Measurements from ENCODE around the gene FANCF.

Gene FANCF

DNA sequence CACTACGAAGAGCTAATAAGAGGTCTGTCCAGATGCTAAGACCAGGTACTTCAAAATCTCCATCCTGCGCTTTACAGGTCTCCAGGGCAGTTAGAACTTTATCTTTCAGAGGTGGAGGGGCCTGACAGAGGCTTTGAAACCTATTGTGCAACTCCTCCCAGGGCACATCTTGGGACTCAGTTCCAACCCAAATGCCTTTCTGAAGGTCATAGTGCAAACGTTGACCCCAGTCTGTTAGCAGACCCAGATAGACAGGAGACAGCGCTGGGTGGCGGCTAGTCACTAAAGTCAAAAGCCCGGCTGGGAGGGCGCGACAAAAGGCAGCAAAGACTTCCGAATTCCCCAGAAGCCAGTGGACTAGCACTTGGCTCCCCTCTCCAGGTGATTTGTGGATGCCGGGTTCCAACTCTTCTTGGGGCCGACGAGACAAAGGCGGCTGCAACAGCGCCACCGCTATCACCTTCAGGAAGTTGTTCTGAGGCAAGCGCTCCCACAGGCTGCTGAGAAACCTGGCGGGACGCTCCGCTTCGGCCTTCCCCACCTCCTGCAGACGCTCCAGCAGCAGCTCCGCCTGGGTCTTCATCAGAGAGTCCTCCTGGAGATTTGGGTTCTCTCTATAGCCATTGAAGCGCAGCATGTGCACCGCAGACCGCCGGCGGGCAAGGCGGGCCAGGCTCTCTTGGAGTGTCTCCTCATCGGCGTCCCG lies 728 bp downstream of the FANCF start:
- peak; percentile 72 for DNase-seq

DNA sequence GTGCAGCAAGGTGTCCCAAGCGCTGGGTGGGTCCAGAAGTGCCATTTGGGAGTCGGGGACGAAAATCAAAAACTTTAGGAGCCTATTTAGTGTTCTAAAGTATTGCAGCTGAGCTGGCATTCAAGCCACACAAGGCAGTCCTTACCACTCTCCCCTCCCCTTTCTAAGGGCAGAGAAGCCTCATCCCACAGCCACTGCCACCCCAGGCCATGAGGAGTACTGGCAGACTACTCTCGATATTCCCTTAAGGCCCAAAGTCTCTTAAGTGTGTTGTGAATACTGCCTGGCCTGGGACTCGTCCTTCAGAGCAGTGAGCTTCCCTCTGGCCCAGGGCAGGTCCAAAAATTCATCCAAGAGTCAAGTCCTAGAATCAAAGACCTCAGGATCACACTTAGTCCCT lies 7.8 kb downstream of the FANCF start:
- no peak for DNase-seq

DNA sequence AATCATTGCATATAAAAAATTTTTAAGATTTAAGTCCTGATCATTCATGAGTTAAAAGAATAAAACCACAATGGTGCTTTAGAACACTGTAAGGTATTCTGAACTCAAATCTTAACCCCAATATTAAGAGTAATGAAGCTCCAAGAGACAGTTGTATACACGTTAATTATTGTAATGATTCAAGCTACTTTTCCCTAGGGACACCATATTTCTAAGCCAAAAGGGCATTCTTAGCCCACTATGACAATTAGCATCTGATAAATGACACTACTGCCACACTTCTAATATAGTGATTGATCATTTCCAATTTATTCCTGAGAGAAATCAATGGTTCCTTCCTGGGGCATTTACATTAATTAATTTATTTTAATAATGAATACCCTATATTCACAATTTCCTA lies 21.7 kb downstream of the FANCF start:
- no peak for DNase-seq

DNA sequence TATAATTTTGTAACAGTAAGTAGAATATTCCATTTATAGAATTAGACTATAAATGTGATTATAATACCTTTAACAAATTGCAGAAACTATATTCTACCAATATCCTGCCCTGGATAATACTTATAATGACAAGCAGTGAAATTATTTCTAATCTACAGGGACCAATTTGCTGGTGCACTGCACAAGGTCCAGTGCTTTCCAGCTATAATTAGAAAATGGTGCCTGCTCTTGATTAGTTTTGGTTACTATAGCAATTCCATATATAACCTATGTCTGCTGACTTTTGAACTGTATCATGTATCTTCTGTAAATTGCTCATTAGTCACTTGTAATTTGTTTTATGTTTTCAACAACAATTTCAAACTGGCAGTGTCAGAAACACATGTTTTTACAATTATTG lies 23.1 kb downstream of the FANCF start:
- no peak for DNase-seq

DNA sequence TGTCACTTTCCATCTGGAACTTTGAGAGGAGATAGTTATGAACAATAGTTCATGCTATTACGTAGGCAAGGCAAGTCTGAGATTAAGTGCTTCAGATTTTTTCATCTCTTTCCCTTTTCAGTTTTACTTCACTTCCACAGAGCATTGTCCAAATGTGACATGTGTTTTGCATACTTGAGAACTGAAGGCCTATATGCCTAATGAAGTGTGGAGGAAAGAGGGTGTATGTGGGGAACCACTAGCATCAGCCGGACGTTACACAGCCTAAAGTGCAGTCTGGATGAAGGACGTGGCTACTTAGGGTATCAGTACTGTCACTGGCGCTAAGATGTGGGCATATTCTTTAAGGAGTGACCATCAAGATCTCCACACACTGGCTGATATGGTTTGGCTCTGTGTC lies 26.2 kb downstream of the FANCF start:
- no peak for DNase-seq

DNA sequence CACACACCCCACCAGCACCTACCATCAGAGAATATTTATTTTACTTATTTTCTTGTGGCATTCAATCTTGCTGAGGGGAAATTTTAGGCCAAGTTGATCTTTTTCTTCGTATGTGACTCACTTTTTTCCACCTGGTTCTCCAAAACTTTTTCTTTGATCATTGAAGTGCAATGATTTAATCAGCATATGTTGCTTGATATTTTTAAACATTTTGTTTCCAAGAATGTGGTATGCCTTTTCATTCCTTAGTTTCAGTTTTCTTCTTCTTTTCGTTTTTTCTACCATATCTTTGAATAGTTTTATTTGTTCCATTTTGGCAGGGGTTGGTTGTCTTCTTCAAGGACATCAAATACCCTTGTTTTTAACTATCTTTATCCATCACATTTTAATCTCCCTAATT lies 28.6 kb downstream of the FANCF start:
- no peak for DNase-seq

DNA sequence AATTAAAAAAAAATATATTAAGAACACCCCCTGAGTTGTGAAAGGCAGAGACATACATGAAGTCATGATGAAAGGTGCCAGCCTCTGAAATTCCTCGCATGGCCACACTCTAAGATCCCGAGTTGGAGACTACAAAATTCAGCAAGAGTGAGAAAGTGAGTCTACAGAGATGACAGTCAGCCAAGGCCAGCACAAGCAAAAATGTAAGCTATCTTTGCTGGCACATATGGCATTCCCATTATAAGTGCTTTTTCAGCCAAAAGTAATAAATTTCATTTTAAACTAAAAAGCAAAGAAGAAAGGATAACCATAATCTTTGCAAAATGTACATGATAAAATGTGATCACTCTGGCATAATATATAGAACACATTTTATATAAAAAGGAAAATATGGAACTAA lies 40.6 kb downstream of the FANCF start:
- no peak for DNase-seq

DNA sequence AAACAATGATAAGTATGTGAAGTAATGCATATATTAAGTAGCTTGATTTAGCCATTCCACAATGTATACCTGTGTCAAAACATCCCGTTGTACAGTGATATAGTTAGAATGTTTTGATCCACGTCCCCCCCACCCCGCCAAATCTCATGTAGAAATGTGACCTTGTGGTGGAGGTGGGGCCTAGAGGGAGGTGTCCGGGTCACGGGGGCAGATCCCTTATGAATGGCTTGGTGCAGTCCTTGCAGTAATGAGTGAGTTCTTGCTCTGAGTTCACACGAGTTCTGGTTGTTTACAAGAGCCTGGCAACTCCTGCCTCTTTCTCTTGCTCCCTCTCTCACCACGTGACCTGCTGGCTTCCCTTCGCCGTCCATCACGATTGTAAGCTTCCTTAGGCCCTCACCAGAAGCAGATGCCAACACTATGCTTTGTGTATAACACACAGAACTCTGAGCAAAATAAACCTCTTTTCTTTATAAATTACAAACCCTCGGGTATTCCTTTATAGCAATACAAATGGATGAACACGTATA lies 41.6 kb downstream of the FANCF start:
- DNase-seq, result no peak

DNA sequence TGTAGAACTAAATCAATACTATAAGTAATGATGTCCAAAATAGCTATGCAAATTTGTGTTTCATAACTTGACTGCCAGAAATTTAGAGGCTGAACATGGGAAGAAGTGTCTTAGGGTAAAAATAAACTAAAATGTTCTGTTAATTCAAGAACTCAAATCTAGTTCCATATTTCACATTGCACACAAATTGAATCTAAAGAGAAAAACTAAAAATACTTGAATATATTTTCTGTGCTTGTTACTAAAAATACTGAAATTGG lies 43.5 kb downstream of the FANCF start:
- DNase-seq, result no peak

DNA sequence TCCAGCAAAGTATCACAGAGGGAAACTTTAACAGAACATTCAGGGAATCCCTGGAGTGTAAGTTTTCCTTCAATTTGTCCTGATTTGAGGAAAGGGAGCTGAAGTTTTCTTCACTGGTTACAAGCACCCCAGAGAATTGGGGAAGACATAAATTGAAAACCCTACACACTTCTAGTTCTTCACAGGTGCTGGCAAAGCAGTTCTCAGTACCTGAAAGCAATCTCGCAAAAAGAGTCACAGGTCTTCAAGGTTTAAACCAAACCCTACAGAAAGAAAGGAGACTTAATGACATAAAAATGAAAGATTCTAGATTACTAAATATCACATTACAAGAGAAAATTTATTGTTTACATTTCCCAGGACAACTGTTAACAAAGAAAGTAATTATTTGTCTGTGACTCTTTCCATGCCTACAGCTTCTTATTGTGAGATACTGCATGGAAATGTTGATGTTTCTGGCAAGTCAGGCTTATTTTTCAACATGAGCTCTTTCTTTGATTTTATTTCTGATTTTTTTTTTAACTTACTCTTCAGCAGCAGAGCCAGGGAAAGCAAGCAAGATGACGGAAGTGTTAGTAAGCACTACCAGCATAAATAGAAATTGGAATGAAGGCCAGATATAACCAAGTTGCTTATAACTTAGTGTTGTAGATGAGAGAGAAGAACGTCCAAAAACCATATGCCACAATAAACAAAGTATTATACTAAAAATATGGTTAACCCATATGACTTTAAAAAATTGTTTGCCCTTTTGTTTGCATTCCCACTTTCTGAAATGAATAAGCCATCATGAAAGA lies 44.1 kb downstream of the FANCF start:
- no peak for DNase-seq

DNA sequence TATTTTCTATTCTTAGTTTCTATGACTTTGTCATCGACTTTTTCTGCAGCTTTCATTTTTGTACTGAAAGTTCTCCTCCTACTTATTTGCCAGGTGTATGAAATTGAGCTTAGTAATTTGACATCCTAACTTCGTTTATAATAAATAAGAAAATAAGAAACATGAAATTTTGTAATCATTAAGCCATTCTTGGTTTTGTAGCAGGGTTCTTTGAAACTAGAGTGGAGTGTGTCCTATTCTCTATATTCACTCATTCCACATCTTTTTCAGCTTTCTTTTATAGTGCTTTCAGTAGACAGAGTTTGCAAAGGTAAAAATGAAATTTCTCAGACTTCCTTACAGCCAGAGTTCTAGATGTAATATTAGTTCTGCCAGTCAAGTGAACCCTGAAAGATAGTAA lies 47.8 kb downstream of the FANCF start:
- DNase-seq, result no peak

Measured in CD4-positive, alpha-beta T cell treated with Interleukin-17A for 4 hours (primary cell).